OCI-LY1 (cell line): ENCODE measurements around the gene NUMBL.
"Not testable (repeated sequence)": the region's sequence is repeated elsewhere in the genome, so short reads cannot be mapped to it uniquely, and the experiment has no call there.

Source experiments
- CTCF ChIP-seq: fragments of 200-600 bp; sonication (generic), shearing (Covaris generic); IDR thresholded peaks from 2 replicates; pipeline ENCODE4 v1.5.1; 2017; ENCODE audit warnings: mild to moderate bottlenecking, antibody characterized with exemption, low read length, moderate library complexity, mixed read lengths
- EZH2 ChIP-seq: fragments of 200-600 bp; sonication (generic), shearing (Covaris generic); IDR thresholded peaks from 2 replicates; pipeline ENCODE4 v1.8.0; 2017; ENCODE audit warnings: borderline replicate concordance, mixed run types, mild to moderate bottlenecking, antibody characterized with exemption, low read length, moderate library complexity, mixed read lengths

GRCh38 chr19:40652303-40652702 lies 38.1 kb downstream of the NUMBL start:
- not testable (repeated sequence) for TF ChIP-seq CTCF, EZH2
